GM12865 (cell line): ENCODE results near the gene LGALS9.
"Not testable (repeated sequence)": the region's sequence is repeated elsewhere in the genome, so short reads cannot be mapped to it uniquely, and the experiment has no call there.

ENCODE experiments used
- DNase-seq: peaks from one replicate; pipeline ENCODE4 v3.0.0; 2010; ENCODE audit warnings: low read depth
- H3K4me3 ChIP-seq: 2 replicates; pipeline ENCODE4 v1.5.1; 2011; ENCODE audit warnings: mild to moderate bottlenecking, low read depth, low read length, control low read depth
- CTCF ChIP-seq: IDR thresholded peaks from 2 replicates; pipeline ENCODE4 v1.5.1; 2011; ENCODE audit warnings: low read length, control low read depth, low read depth, inconsistent platforms; ENCODE audit not compliant: insufficient read depth; ENCODE audit errors: missing control alignments

LGALS9 gene

GRCh38 chr17:27654654-27655524 is 23.9 kb downstream of the LGALS9 start:
- peak; percentile 81 for TF ChIP-seq CTCF
- H3K4me3 ChIP-seq = no peak overlapping the region
- DNase-seq = peak; percentile 90

- H3K4me3 ChIP-seq = not testable (repeated sequence)
Measured at GRCh38 chr17:27655525-27656111, 24.6 kb downstream of the LGALS9 start.

GRCh38 chr17:27656620-27657019 is 25.6 kb downstream of the LGALS9 start:
- not testable (repeated sequence) for H3K4me3 ChIP-seq, DNase-seq

More at GRCh38 chr17:27655525-27656111, 24.6 kb downstream of the LGALS9 start:
- not testable (repeated sequence) for DNase-seq

GRCh38 chr17:27657620-27658019 is 26.6 kb downstream of the LGALS9 start:
- TF ChIP-seq CTCF = no peak
- H3K4me3 ChIP-seq = no peak overlapping the region
- no peak for DNase-seq

GRCh38 chr17:27659683-27660082 is 28.7 kb downstream of the LGALS9 start:
- no peak for DNase-seq
- no peak overlapping the region for H3K4me3 ChIP-seq
- TF ChIP-seq CTCF = no peak

GRCh38 chr17:27660436-27660835 is 29.4 kb downstream of the LGALS9 start:
- no peak overlapping the region for H3K4me3 ChIP-seq
- DNase-seq = no peak
- no peak for TF ChIP-seq CTCF

GRCh38 chr17:27663936-27664605 is 33.1 kb downstream of the LGALS9 start:
- DNase-seq = no peak
- no peak overlapping the region for H3K4me3 ChIP-seq
- TF ChIP-seq CTCF = no peak

- TF ChIP-seq CTCF = no peak
- no peak for DNase-seq
- H3K4me3 ChIP-seq = no peak overlapping the region
Measured at GRCh38 chr17:27664606-27664965, 33.6 kb downstream of the LGALS9 start.
